ENCODE data around the gene ASB1.
"Not testable (repeated sequence)": the region's sequence is repeated elsewhere in the genome, so short reads cannot be mapped to it uniquely, and the experiment has no call there.

Gene ASB1

DNA sequence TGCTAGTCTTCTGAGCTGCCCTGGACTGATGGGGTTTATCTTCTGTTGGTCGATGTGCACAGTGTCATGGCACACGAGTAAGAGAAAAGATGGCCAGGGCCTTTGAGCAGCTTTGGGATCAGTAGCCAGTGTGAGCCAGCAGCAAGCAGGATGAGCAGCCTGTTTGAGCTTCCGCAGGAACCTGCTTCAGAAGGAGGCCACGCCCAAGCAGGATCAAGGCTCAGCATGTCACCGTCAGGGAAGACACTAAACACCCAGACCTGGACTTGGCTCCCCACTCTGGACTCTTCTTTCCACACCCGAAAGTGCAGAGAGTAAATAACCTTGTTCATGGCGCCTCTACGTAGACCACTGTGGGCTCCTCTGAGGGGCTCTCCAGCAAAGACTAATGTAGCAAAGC is 25.2 kb upstream of the ASB1 start:
- Histone ChIP-seq H3K4me3 (replicated peaks; ENCODE audit: insufficient read depth, low read length) (no peak overlapping the region), H3K27ac (replicated peaks) (no peak overlapping the region), H3K27me3 (ENCODE audit: insufficient read depth, poor library complexity, severe bottlenecking) (no peaks in the 10 kb centered on the region)
- TF ChIP-seq, protein P1, sequence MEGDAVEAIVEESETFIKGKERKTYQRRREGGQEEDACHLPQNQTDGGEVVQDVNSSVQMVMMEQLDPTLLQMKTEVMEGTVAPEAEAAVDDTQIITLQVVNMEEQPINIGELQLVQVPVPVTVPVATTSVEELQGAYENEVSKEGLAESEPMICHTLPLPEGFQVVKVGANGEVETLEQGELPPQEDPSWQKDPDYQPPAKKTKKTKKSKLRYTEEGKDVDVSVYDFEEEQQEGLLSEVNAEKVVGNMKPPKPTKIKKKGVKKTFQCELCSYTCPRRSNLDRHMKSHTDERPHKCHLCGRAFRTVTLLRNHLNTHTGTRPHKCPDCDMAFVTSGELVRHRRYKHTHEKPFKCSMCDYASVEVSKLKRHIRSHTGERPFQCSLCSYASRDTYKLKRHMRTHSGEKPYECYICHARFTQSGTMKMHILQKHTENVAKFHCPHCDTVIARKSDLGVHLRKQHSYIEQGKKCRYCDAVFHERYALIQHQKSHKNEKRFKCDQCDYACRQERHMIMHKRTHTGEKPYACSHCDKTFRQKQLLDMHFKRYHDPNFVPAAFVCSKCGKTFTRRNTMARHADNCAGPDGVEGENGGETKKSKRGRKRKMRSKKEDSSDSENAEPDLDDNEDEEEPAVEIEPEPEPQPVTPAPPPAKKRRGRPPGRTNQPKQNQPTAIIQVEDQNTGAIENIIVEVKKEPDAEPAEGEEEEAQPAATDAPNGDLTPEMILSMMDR (IDR thresholded peaks at IDR 0.05; ENCODE audit: insufficient read depth, low read length) = no peak
- no peak for TF ChIP-seq GABPA (IDR thresholded peaks at IDR 0.05; ENCODE audit: low read depth)
- TF ChIP-seq, protein P2, sequence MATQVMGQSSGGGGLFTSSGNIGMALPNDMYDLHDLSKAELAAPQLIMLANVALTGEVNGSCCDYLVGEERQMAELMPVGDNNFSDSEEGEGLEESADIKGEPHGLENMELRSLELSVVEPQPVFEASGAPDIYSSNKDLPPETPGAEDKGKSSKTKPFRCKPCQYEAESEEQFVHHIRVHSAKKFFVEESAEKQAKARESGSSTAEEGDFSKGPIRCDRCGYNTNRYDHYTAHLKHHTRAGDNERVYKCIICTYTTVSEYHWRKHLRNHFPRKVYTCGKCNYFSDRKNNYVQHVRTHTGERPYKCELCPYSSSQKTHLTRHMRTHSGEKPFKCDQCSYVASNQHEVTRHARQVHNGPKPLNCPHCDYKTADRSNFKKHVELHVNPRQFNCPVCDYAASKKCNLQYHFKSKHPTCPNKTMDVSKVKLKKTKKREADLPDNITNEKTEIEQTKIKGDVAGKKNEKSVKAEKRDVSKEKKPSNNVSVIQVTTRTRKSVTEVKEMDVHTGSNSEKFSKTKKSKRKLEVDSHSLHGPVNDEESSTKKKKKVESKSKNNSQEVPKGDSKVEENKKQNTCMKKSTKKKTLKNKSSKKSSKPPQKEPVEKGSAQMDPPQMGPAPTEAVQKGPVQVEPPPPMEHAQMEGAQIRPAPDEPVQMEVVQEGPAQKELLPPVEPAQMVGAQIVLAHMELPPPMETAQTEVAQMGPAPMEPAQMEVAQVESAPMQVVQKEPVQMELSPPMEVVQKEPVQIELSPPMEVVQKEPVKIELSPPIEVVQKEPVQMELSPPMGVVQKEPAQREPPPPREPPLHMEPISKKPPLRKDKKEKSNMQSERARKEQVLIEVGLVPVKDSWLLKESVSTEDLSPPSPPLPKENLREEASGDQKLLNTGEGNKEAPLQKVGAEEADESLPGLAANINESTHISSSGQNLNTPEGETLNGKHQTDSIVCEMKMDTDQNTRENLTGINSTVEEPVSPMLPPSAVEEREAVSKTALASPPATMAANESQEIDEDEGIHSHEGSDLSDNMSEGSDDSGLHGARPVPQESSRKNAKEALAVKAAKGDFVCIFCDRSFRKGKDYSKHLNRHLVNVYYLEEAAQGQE (IDR thresholded peaks at IDR 0.05; ENCODE audit: insufficient replicate concordance, low read depth) = no peak
- no peak for TF ChIP-seq POLR2AphosphoS5 (IDR thresholded peaks at IDR 0.05; ENCODE audit: low read depth)
- no peak for TF ChIP-seq SPI1 (IDR thresholded peaks at IDR 0.05; ENCODE audit: borderline replicate concordance, low read depth)
- no peak for DNase-seq (ENCODE audit: low read depth in 1 of 2, low spot score in 1 of 2)

DNA sequence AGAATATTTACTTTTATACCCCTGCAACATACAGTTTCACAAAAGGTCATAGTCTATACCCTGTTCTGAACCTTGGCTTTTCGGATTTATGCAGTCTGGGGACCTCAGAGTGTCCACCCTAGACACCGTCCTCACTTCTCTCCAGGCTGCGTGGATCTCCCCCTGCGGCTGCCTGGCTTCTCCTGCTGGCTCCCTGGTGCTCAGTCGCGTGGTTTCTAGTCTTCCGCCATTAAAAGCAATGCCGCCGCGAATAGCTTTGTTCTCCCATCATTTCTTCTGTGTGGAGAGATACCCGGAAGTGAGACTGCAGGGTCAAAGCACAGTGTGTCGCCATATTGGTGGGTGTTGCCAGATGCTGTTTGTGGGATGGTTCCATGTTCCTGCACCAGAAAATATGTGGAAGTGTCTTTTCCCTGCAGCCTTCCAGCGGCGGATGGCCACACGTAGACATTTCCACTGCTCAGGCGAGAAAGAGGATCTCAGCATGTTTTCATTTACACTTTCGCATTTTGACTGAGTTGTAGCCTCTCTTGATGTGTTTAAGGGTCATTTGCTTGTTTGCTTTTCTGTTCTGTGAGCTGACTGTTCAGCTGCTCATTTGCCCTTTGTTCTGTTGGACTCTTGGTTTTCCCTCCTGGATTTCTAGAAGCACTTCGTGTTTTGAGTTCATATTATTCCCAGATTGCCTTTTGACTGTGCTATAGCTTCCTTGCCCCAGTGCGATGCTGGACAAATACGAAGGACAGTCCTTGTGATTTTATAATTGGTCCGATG is 22.9 kb upstream of the ASB1 start:
- no peak for DNase-seq (ENCODE audit: low read depth in 1 of 2, low spot score in 1 of 2)
- H3K4me3 ChIP-seq (replicated peaks; ENCODE audit: insufficient read depth, low read length) = no peak overlapping the region
- no peaks in the 10 kb centered on the region for H3K27me3 ChIP-seq (ENCODE audit: insufficient read depth, poor library complexity, severe bottlenecking)
- H3K27ac ChIP-seq (replicated peaks) = no peak overlapping the region
- no peak for TF ChIP-seq GABPA (IDR thresholded peaks at IDR 0.05; ENCODE audit: low read depth)
- TF ChIP-seq POLR2AphosphoS5 (IDR thresholded peaks at IDR 0.05; ENCODE audit: low read depth) = no peak
- TF ChIP-seq SPI1 (IDR thresholded peaks at IDR 0.05; ENCODE audit: borderline replicate concordance, low read depth) = no peak
- TF ChIP-seq, protein P1 (IDR thresholded peaks at IDR 0.05; ENCODE audit: insufficient read depth, low read length) = no peak
- TF ChIP-seq, protein P2 (IDR thresholded peaks at IDR 0.05; ENCODE audit: insufficient replicate concordance, low read depth) = no peak

DNA sequence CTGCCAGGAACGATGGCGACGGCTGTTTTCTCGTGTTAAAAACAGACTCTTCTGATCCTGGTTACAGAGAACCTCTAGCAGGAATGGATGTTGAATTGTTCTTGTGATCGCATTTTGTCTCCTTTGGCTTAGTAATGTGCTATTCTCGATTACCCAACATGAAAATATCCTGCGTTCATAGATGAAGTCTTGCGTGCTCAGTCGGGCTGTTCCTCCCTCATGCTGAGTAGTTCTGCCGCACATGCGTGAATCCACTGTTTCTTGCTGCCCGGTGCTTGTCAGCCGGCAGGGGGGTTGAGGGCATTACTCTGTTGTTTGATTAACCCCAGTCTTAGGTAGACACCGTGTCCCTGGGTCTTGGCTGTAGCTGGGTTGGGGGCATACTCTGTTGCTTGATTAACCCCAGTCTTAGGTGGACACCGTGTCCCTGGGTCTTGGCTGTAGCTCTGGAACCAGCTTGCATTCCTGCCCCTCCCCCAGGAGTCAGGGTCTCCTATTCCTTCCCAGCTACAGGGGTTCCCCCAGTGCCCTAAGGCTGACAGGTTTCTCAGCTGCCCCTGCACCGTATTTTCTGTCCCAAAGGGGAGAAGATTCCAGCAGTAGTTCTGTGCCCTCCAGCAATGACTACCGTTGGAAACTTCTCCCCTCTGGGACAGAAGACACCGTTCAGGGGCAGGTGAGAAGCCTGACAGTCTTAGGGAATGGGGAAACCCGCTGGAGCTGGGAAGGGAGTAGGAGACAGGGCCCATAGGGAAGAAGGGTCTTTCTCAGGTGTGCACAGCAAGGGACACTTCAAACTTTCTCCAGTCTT is 22.1 kb upstream of the ASB1 start:
- DNase-seq (ENCODE audit: low read depth in 1 of 2, low spot score in 1 of 2) = no peak
- Histone ChIP-seq H3K27me3 (ENCODE audit: insufficient read depth, poor library complexity, severe bottlenecking) (no peaks in the 10 kb centered on the region), H3K27ac (replicated peaks) (no peak overlapping the region), H3K4me3 (replicated peaks; ENCODE audit: insufficient read depth, low read length) (no peak overlapping the region)
- TF ChIP-seq, protein P1 (IDR thresholded peaks at IDR 0.05; ENCODE audit: insufficient read depth, low read length) = no peak
- TF ChIP-seq, protein P2 (IDR thresholded peaks at IDR 0.05; ENCODE audit: insufficient replicate concordance, low read depth) = no peak
- TF ChIP-seq SPI1 (IDR thresholded peaks at IDR 0.05; ENCODE audit: borderline replicate concordance, low read depth) (no peak), POLR2AphosphoS5 (IDR thresholded peaks at IDR 0.05; ENCODE audit: low read depth) (no peak), GABPA (IDR thresholded peaks at IDR 0.05; ENCODE audit: low read depth) (no peak)

DNA sequence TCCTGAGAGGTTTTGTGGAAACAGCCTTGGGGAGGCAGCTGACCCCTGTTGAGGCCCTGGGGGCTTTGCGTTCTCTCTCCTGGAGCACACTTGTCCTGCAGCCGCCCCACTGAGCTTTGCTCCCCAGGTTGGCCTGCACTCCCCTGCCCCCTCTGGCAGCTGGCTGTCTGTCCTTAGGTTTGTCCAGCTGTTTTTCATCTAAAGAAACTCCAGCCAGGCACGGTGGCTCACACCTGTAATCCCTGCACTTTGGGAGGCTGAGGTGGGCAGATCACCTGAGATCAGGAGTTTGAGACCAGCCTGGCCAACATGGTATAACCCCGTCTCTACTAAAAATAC is 21.5 kb upstream of the ASB1 start:
- not testable (repeated sequence) for H3K4me3 ChIP-seq (replicated peaks; ENCODE audit: insufficient read depth, low read length); DNase-seq (ENCODE audit: low read depth in 1 of 2, low spot score in 1 of 2); H3K27me3 ChIP-seq (ENCODE audit: insufficient read depth, poor library complexity, severe bottlenecking); H3K27ac ChIP-seq (replicated peaks)

All from HL-60 (cell line).